ENCODE data around the gene PRCC.
"Not testable (repeated sequence)": the region's sequence is repeated elsewhere in the genome, so short reads cannot be mapped to it uniquely, and the experiment has no call there.

Gene PRCC

GRCh38 chr1:156765136-156765535 is 2.2 kb upstream of the PRCC start:
- DNase-seq (ENCODE audit: low read depth in 3 of 3) = not testable (repeated sequence)

- DNase-seq (ENCODE audit: low read depth in 3 of 3) = no peak
These were observed 1.7 kb upstream of the PRCC start for GRCh38 chr1:156765666-156766065.

GRCh38 chr1:156766298-156767100 is 836 bp upstream of the PRCC start:
- peak in 1 of 3 experiments; percentile 33 for DNase-seq (ENCODE audit: low read depth in 3 of 3)

GRCh38 chr1:156767879-156768604 is 707 bp downstream of the PRCC start:
- DNase-seq (ENCODE audit: low read depth in 3 of 3) = no peak

GRCh38 chr1:156768610-156769295 is 1.4 kb downstream of the PRCC start:
- DNase-seq (ENCODE audit: low read depth in 3 of 3) = no peak

- DNase-seq (ENCODE audit: low read depth in 3 of 3) = no peak
These were observed 4.9 kb downstream of the PRCC start for GRCh38 chr1:156772222-156772621.

GRCh38 chr1:156772728-156773497 is 5.6 kb downstream of the PRCC start:
- no peak for DNase-seq (ENCODE audit: low read depth in 3 of 3)

GRCh38 chr1:156773607-156774006 is 6.3 kb downstream of the PRCC start:
- DNase-seq (ENCODE audit: low read depth in 3 of 3) = no peak

- DNase-seq (ENCODE audit: low read depth in 3 of 3) = no peak
These were observed 8.5 kb downstream of the PRCC start for GRCh38 chr1:156775799-156776198.

GRCh38 chr1:156776942-156777341 is 9.6 kb downstream of the PRCC start:
- DNase-seq (ENCODE audit: low read depth in 3 of 3) = no peak

- DNase-seq (ENCODE audit: low read depth in 3 of 3) = no peak
These were observed 10.2 kb downstream of the PRCC start for GRCh38 chr1:156777573-156777972.

- DNase-seq (ENCODE audit: low read depth in 3 of 3) = no peak
These were observed 14.4 kb downstream of the PRCC start for GRCh38 chr1:156781585-156782186.

- DNase-seq (ENCODE audit: low read depth in 3 of 3) = no peak
These were observed 18.1 kb downstream of the PRCC start for GRCh38 chr1:156785458-156785857.

GRCh38 chr1:156786640-156787039 is 19.3 kb downstream of the PRCC start:
- no peak for DNase-seq (ENCODE audit: low read depth in 3 of 3)

GRCh38 chr1:156788136-156788535 is 20.8 kb downstream of the PRCC start:
- no peak for DNase-seq (ENCODE audit: low read depth in 3 of 3)

- no peak for DNase-seq (ENCODE audit: low read depth in 3 of 3)
These were observed 22.4 kb downstream of the PRCC start for GRCh38 chr1:156789621-156790318.

GRCh38 chr1:156794506-156795373 is 27.4 kb downstream of the PRCC start:
- no peak for DNase-seq (ENCODE audit: low read depth in 3 of 3)

GRCh38 chr1:156795374-156795733 is 28.0 kb downstream of the PRCC start:
- no peak for DNase-seq (ENCODE audit: low read depth in 3 of 3)

GRCh38 chr1:156795787-156796186 is 28.5 kb downstream of the PRCC start:
- DNase-seq (ENCODE audit: low read depth in 3 of 3) = no peak
